Panc1 (cell line): ENCODE results near the gene ZNF507. TPM values are rescaled to one million over a fixed set of nuclear protein-coding genes. Genes with fewer than 3 reads are reported as not detected.

Experiments
- ATAC-seq: fragments of 200-7000 bp; cut with Tn5 transposase; 2 replicates; pipeline ENCODE4 v1.9.1; 2020; ENCODE audit warnings: mild to moderate bottlenecking, moderate library complexity
- BruUV-seq: library from RNA; stranded (reverse); fragments of 400-500 nt; replicated peaks from 2 replicates; lab custom pipeline; 2021; lab: Mats Ljungman, UMichigan
- CTCF ChIA-PET: fragments of 300-600 bp; sonication (Branson Sonifier 250); formaldehyde crosslinking; loops from one replicate; lab custom pipeline; 2022; ENCODE audit warnings: antibody characterized with exemption; lab: Charles Lee
- POLR2A ChIA-PET: fragments of 300-600 bp; sonication (Branson Sonifier 250); formaldehyde crosslinking; loops from one replicate; lab custom pipeline; 2022; ENCODE audit warnings: antibody characterized with exemption; lab: Charles Lee
- DNase-seq: peaks from one replicate; pipeline ENCODE4 v3.0.0-alpha.2; 2010; ENCODE audit warnings: low read depth, low spot score
- H3K27ac ChIP-seq: 2 replicates; pipeline ENCODE4 v1.5.1; 2011; ENCODE audit warnings: mild to moderate bottlenecking, low read length, inconsistent platforms
- H3K27me3 ChIP-seq: fragments of 200-500 bp; sonication (Bioruptor generic); 2 replicates; pipeline ENCODE4 v1.6.0; 2014; ENCODE audit warnings: low read length, inconsistent platforms; ENCODE audit not compliant: control insufficient read depth, insufficient read depth
- H3K36me3 ChIP-seq: fragments of 200-500 bp; sonication (Bioruptor generic); 2 replicates; pipeline ENCODE4 v1.5.1; 2014; ENCODE audit warnings: inconsistent platforms, mild to moderate bottlenecking, low read length, moderate library complexity; ENCODE audit not compliant: control insufficient read depth, insufficient read depth
- H3K4me1 ChIP-seq: 2 replicates; pipeline ENCODE4 v1.5.1; 2011; ENCODE audit warnings: inconsistent platforms, mild to moderate bottlenecking, low read length, moderate library complexity; ENCODE audit not compliant: control insufficient read depth, insufficient read depth
- H3K4me3 ChIP-seq, 2 experiments: 2 replicates each; pipeline ENCODE4 v1.5.1; 2011 to 2012; ENCODE audit warnings: low read depth in 2 of 2, low read length in 2 of 2, mild to moderate bottlenecking in 2 of 2, inconsistent platforms in 1 of 2, moderate library complexity in 1 of 2
- H3K9me3 ChIP-seq: fragments of 200-500 bp; sonication (Bioruptor generic); 2 replicates; pipeline ENCODE4 v1.5.1; 2014; ENCODE audit warnings: low read depth, mild to moderate bottlenecking, inconsistent platforms, low read length, moderate library complexity; ENCODE audit not compliant: control insufficient read depth, insufficient read depth
- POLR2AphosphoS5 ChIP-seq: IDR thresholded peaks from 2 replicates; pipeline ENCODE4 v1.6.1; 2012; ENCODE audit warnings: mild to moderate bottlenecking, low read depth, low read length, moderate library complexity
- SIN3A ChIP-seq: IDR thresholded peaks from 2 replicates; pipeline ENCODE4 v1.6.1; 2012; ENCODE audit warnings: low read depth, mild to moderate bottlenecking, low read length, moderate library complexity, borderline replicate concordance; ENCODE audit not compliant: insufficient read depth
- TCF7L2 ChIP-seq: IDR thresholded peaks from 2 replicates; pipeline ENCODE4 v1.6.1; 2011; ENCODE audit warnings: mild to moderate bottlenecking, low read depth, low read length, inconsistent platforms
- in situ Hi-C: cut with HindIII; loops from 2 replicates; pipeline ENCODE4 v1.10.0; 2016; ENCODE audit warnings: low sequenced_read_pairs, low pct_unique_long_range_greater_than_20kb
- intact Hi-C: fragments of 100-400 bp; cut with micrococcal nuclease; formaldehyde crosslinking; loops from one replicate; pipeline ENCODE4 v1.10.0; 2022; ENCODE audit not compliant: unreplicated experiment
- total RNA-seq: library from RNA; stranded (reverse); gene quantifications from one replicate; pipeline ENCODE4 v1.2.1, GENCODE V29; 2021; ENCODE audit not compliant: unreplicated experiment
- TF ChIP-seq, protein P1 (sequence below), 2 experiments: IDR thresholded peaks; 2 replicates each; pipeline ENCODE4 v1.6.1; 2011 to 2012; ENCODE audit warnings: low read depth in 2 of 2, control low read depth in 1 of 2, low read length in 1 of 2, mild to moderate bottlenecking in 1 of 2, moderate library complexity in 1 of 2; ENCODE audit not compliant: insufficient read depth in 1 of 2
- TF ChIP-seq, protein P2 (sequence below): fragments of 450-650 bp; IDR thresholded peaks from 2 replicates; pipeline ENCODE4 v1.5.1; 2017; ENCODE audit warnings: mild to moderate bottlenecking

ZNF507 gene
- total RNA-seq, 1 experiment from 2014 or later, result 28.3 TPM

- CTCF ChIA-PET, result interaction anchor here (0.5 to 0.6 kb wide), 4 partner anchors 52 to 1616 kb away, joined by 3 to 5 read pairs (median 4); no protein-coding TSS in a partner anchor
- intact Hi-C loops, result loop anchor here (10.0 kb wide), 1 partner anchor 242 kb away; no protein-coding TSS in a partner anchor
- no peaks in the 10 kb centered on the region for H3K27me3 ChIP-seq
- H3K4me3 ChIP-seq, result no peak overlapping the region
- POLR2A ChIA-PET, result no interaction called here
- ATAC-seq (peak; percentile 59), DNase-seq (no peak)
- TF ChIP-seq, protein P1, sequence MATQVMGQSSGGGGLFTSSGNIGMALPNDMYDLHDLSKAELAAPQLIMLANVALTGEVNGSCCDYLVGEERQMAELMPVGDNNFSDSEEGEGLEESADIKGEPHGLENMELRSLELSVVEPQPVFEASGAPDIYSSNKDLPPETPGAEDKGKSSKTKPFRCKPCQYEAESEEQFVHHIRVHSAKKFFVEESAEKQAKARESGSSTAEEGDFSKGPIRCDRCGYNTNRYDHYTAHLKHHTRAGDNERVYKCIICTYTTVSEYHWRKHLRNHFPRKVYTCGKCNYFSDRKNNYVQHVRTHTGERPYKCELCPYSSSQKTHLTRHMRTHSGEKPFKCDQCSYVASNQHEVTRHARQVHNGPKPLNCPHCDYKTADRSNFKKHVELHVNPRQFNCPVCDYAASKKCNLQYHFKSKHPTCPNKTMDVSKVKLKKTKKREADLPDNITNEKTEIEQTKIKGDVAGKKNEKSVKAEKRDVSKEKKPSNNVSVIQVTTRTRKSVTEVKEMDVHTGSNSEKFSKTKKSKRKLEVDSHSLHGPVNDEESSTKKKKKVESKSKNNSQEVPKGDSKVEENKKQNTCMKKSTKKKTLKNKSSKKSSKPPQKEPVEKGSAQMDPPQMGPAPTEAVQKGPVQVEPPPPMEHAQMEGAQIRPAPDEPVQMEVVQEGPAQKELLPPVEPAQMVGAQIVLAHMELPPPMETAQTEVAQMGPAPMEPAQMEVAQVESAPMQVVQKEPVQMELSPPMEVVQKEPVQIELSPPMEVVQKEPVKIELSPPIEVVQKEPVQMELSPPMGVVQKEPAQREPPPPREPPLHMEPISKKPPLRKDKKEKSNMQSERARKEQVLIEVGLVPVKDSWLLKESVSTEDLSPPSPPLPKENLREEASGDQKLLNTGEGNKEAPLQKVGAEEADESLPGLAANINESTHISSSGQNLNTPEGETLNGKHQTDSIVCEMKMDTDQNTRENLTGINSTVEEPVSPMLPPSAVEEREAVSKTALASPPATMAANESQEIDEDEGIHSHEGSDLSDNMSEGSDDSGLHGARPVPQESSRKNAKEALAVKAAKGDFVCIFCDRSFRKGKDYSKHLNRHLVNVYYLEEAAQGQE (IDR thresholded peaks at IDR 0.05; ENCODE audit: insufficient read depth in 1 of 2, low read depth in 2 of 2, low read length in 1 of 2), result no peak
- H3K36me3 ChIP-seq, result no peaks in the 10 kb centered on the region
- in situ Hi-C loops, result no loop called here
- no peaks in the 10 kb centered on the region for H3K9me3 ChIP-seq
- BruUV-seq, result no TSS peak
- H3K4me1 ChIP-seq, result peaks cover 6% of the 10 kb centered on the region; the same call in 1 of the 2 replicates
- H3K27ac ChIP-seq, result no peak overlapping the region
Measured at GRCh38 chr19:32322541-32322940, 22.9 kb upstream of the ZNF507 start.

DNA sequence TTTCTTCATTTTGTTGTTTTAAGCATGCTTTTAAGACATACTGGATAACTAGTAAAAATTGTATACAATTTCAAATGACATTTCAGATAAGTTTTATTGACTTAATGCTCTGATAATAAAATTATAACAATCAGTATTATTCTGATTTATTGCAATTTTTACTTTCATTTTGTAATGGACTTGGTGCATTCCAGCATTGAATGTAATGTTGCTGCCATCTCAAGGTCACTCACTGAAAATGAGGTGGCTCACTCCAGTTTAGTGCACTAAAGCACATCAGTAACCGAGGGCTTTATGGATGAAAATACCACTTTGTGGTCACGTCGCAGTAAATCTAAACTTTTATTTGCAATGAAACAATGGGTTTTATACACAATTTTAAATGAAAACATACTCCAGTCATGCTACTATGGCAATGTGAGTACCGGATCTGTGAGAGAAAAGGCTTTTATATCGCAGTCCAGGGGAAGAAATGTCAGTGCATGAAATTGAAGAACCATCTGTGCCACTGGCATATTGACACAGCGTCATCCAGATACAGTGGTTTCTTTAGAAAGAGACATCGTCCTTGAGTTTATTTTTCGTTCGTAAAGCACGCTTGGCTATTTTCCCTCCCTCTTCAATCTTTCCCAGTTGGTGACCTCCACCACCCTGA lies 20.7 kb upstream of the ZNF507 start:
- peak; percentile 59; the same call in 1 of the 2 replicates for ATAC-seq
- intact Hi-C loops, result loop anchor here (10.0 kb wide), 1 partner anchor 240 kb away; no protein-coding TSS in a partner anchor
- Histone ChIP-seq H3K27ac (peak overlapping the region; percentile 4; the same call in 1 of the 2 replicates), H3K4me3 (no peak overlapping the region), H3K9me3 (no peaks in the 10 kb centered on the region), H3K4me1 (peaks cover 6% of the 10 kb centered on the region; the same call in 1 of the 2 replicates), H3K27me3 (no peaks in the 10 kb centered on the region), H3K36me3 (no peaks in the 10 kb centered on the region)
- POLR2A ChIA-PET, result no interaction called here
- in situ Hi-C loops, result no loop called here
- TF ChIP-seq TCF7L2 (no peak), POLR2AphosphoS5 (no peak), SIN3A (no peak)
- TF ChIP-seq, protein P2, sequence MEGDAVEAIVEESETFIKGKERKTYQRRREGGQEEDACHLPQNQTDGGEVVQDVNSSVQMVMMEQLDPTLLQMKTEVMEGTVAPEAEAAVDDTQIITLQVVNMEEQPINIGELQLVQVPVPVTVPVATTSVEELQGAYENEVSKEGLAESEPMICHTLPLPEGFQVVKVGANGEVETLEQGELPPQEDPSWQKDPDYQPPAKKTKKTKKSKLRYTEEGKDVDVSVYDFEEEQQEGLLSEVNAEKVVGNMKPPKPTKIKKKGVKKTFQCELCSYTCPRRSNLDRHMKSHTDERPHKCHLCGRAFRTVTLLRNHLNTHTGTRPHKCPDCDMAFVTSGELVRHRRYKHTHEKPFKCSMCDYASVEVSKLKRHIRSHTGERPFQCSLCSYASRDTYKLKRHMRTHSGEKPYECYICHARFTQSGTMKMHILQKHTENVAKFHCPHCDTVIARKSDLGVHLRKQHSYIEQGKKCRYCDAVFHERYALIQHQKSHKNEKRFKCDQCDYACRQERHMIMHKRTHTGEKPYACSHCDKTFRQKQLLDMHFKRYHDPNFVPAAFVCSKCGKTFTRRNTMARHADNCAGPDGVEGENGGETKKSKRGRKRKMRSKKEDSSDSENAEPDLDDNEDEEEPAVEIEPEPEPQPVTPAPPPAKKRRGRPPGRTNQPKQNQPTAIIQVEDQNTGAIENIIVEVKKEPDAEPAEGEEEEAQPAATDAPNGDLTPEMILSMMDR, result peak; percentile 66; the same call in 1 of the 2 replicates
- TF ChIP-seq, protein P1 (IDR thresholded peaks at IDR 0.05; ENCODE audit: insufficient read depth in 1 of 2, low read depth in 2 of 2, low read length in 1 of 2), result no peak
- no peak for DNase-seq
- CTCF ChIA-PET, result interaction anchor here (0.6 kb wide), 2 partner anchors 244 to 324 kb away, joined by 3 to 4 read pairs; no protein-coding TSS in a partner anchor
- BruUV-seq, result no TSS peak
